Thyroid gland (tissue), 4 donors: ENCODE measurements around the gene RAD23B. TPM values are rescaled to one million over a fixed set of nuclear protein-coding genes. Genes with fewer than 3 reads are reported as not detected.

ENCODE experiments used
- DNase-seq, 2 donors: peaks; one replicate each; pipeline ENCODE4 v3.0.0-alpha.2; 2019
- H3K27ac ChIP-seq, 3 donors: fragments of 200-600 bp; sonication (generic); 1 replicate in 2 of 3; 2 replicates in 1 of 3; pipeline ENCODE4 v1.5.1; 2016 to 2019; ENCODE audit warnings: mild to moderate bottlenecking in 1 of 3, moderate library complexity in 1 of 3
- H3K27me3 ChIP-seq: fragments of 200-600 bp; sonication (generic); one replicate; pipeline ENCODE4 v1.5.1; 2019
- H3K36me3 ChIP-seq, 2 donors: fragments of 200-600 bp; sonication (generic); one replicate each; pipeline ENCODE4 v1.5.1; 2016 to 2019
- H3K4me1 ChIP-seq, 2 donors: fragments of 200-600 bp; sonication (generic); one replicate each; pipeline ENCODE4 v1.5.1; 2017 to 2019
- H3K4me3 ChIP-seq, 3 donors: fragments of 200-600 bp; sonication (generic); replicated peaks in 1 of 3; 1 replicate in 2 of 3; 2 replicates in 1 of 3; pipeline ENCODE4 v1.5.1; 2016; ENCODE audit warnings: mild to moderate bottlenecking in 1 of 3
- H3K9me3 ChIP-seq: fragments of 200-600 bp; sonication (generic); one replicate; pipeline ENCODE4 v1.5.1; 2017
- CTCF ChIP-seq, 6 experiments: fragments of 200-600 bp in 3 of 6; fragments of 450-650 bp in 3 of 6; sonication (generic) in 3 of 6; IDR thresholded peaks; one replicate each; pipeline ENCODE4 v1.5.1; 2016 to 2019; ENCODE audit warnings: antibody characterized with exemption in 6 of 6, mild to moderate bottlenecking in 2 of 6, inconsistent platforms in 1 of 6, moderate library complexity in 1 of 6
- POLR2A ChIP-seq, 2 donors: fragments of 450-650 bp; IDR thresholded peaks; one replicate each; pipeline ENCODE4 v1.6.1; 2017; ENCODE audit warnings: antibody characterized with exemption in 2 of 2, mild to moderate bottlenecking in 2 of 2, moderate library complexity in 1 of 2
- WGBS, 2 donors: methylation state at CpG; one replicate each; pipeline ENCODE4 v1.1.5; 2017; 5-methylcytosine and 5-hydroxymethylcytosine counted together
- intact Hi-C: fragments of 100-400 bp; cut with DNase I; formaldehyde crosslinking; loops from one replicate; pipeline ENCODE4 v1.15.1; 2023
- total RNA-seq, 4 donors: library from RNA; depleted of rRNA; stranded (reverse); fragments of >200 nt; gene quantifications; one replicate each; pipeline ENCODE4 v1.2.3, GENCODE V29; 2016

The RAD23B gene
- total RNA-seq, 4 donors from 2014 or later, result 68.6 to 85.7 (median 81.0) TPM

GRCh38 chr9:107337676-107338590, 54.9 kb downstream of the RAD23B start:
- Histone ChIP-seq H3K27me3 (no peaks in the 10 kb centered on the region), H3K4me1 (peaks cover 0 to 12% of the 10 kb centered on the region in 2 donors), H3K27ac (no peak overlapping the region), H3K9me3 (no peaks in the 10 kb centered on the region), H3K4me3 (no peak overlapping the region), H3K36me3 (peaks cover 10 to 11% of the 10 kb centered on the region in 2 donors)
- intact Hi-C loops, result no loop called here
- DNase-seq, result peak; percentile 30 to 49
- 67 to 71% methylated on average over 14 to 16 of the region's 16 CpGs for WGBS, 2 donors
- no peak for TF ChIP-seq CTCF (IDR thresholded peaks at IDR 0.05)
- no peak for TF ChIP-seq POLR2A (IDR thresholded peaks at IDR 0.05)

GRCh38 chr9:107338911-107339659, 56.0 kb downstream of the RAD23B start:
- WGBS, 2 donors, result 92 to 98% methylated on average over 7 of the region's 7 CpGs
- intact Hi-C loops, result no loop called here

GRCh38 chr9:107340920-107341632, 58.0 kb downstream of the RAD23B start:
- intact Hi-C loops, result loop anchor here (5.0 kb wide), 1 partner anchor 104 kb away; no protein-coding TSS in a partner anchor
- Histone ChIP-seq H3K9me3 (no peaks in the 10 kb centered on the region), H3K4me3 (no peak overlapping the region), H3K4me1 (peaks cover 0 to 12% of the 10 kb centered on the region in 2 donors), H3K27me3 (no peaks in the 10 kb centered on the region), H3K27ac (no peak overlapping the region), H3K36me3 (no peaks in the 10 kb centered on the region)
- WGBS, 2 donors, result 45 to 46% methylated on average over 18 of the region's 18 CpGs
- DNase-seq, result peak; percentile 75 to 86
- TF ChIP-seq POLR2A (IDR thresholded peaks at IDR 0.05), result no peak
- peak; percentile 68 to 85 (median 79) for TF ChIP-seq CTCF (IDR thresholded peaks at IDR 0.05)

More at GRCh38 chr9:107338911-107339659, 56.0 kb downstream of the RAD23B start:
- no peak for TF ChIP-seq CTCF (IDR thresholded peaks at IDR 0.05)
- no peak for TF ChIP-seq POLR2A (IDR thresholded peaks at IDR 0.05)
- H3K27ac ChIP-seq, result no peak overlapping the region
- no peaks in the 10 kb centered on the region for H3K27me3 ChIP-seq
- H3K4me3 ChIP-seq, result no peak overlapping the region
- peaks cover 0 to under 1% of the 10 kb centered on the region in 2 donors for H3K36me3 ChIP-seq
- H3K9me3 ChIP-seq, result no peaks in the 10 kb centered on the region
- H3K4me1 ChIP-seq, result peaks cover 0 to 12% of the 10 kb centered on the region in 2 donors
- DNase-seq, result no peak

- Histone ChIP-seq H3K4me3 (no peak overlapping the region), H3K27me3 (no peaks in the 10 kb centered on the region), H3K4me1 (peaks cover 0 to 7% of the 10 kb centered on the region in 2 donors), H3K36me3 (no peaks in the 10 kb centered on the region), H3K9me3 (no peaks in the 10 kb centered on the region), H3K27ac (no peak overlapping the region)
- DNase-seq, result no peak
- 92 to 95% methylated on average over 6 of the region's 6 CpGs for WGBS, 2 donors
- no peak for TF ChIP-seq CTCF (IDR thresholded peaks at IDR 0.05)
- intact Hi-C loops, result loop anchor here (5.0 kb wide), 1 partner anchor 105 kb away; no protein-coding TSS in a partner anchor
These were observed 59.5 kb downstream of the RAD23B start for GRCh38 chr9:107342476-107343161.
